HL-60 (cell line): ENCODE measurements around the gene PARP2.

Source experiments
- REST ChIP-seq: IDR thresholded peaks from 2 replicates; pipeline ENCODE4 v1.6.1; 2012; ENCODE audit warnings: low read depth; ENCODE audit not compliant: insufficient replicate concordance
- SPI1 ChIP-seq: IDR thresholded peaks from 2 replicates; pipeline ENCODE4 v1.6.1; 2012; ENCODE audit warnings: low read depth, mild to moderate bottlenecking, borderline replicate concordance
- TF ChIP-seq, protein P1 (sequence below): IDR thresholded peaks from one replicate; pipeline ENCODE4 v1.5.1; 2011; ENCODE audit warnings: low read length, control low read depth, inconsistent platforms; ENCODE audit not compliant: insufficient read depth

- TF ChIP-seq SPI1 (no peak), REST (no peak)
- TF ChIP-seq, protein P1, sequence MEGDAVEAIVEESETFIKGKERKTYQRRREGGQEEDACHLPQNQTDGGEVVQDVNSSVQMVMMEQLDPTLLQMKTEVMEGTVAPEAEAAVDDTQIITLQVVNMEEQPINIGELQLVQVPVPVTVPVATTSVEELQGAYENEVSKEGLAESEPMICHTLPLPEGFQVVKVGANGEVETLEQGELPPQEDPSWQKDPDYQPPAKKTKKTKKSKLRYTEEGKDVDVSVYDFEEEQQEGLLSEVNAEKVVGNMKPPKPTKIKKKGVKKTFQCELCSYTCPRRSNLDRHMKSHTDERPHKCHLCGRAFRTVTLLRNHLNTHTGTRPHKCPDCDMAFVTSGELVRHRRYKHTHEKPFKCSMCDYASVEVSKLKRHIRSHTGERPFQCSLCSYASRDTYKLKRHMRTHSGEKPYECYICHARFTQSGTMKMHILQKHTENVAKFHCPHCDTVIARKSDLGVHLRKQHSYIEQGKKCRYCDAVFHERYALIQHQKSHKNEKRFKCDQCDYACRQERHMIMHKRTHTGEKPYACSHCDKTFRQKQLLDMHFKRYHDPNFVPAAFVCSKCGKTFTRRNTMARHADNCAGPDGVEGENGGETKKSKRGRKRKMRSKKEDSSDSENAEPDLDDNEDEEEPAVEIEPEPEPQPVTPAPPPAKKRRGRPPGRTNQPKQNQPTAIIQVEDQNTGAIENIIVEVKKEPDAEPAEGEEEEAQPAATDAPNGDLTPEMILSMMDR = no peak
These were observed 11.0 kb upstream of the PARP2 start for GRCh38 chr14:20332431-20332787.
